ENCODE results near the gene CEMIP2.

DNA sequence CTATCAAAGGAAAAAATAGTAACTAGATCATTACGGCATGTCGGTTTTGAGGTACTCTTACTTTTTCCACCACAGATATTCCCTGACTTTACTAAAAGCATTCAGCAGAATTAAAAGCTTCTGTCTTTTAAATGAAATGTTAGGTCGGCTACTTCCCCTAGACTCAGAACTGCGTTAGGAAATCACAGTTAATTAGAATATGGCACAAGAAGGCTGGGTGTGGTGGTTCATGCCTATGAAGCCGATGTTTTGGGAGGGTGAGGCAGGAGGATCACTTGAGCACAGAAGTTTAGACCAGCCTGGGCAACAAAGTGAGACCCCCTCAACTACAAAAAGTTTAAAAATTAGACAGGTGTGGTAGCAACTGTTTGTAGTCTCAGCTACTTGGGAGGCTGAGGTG lies 24.4 kb downstream of the CEMIP2 start:
- TF ChIP-seq, protein P1, sequence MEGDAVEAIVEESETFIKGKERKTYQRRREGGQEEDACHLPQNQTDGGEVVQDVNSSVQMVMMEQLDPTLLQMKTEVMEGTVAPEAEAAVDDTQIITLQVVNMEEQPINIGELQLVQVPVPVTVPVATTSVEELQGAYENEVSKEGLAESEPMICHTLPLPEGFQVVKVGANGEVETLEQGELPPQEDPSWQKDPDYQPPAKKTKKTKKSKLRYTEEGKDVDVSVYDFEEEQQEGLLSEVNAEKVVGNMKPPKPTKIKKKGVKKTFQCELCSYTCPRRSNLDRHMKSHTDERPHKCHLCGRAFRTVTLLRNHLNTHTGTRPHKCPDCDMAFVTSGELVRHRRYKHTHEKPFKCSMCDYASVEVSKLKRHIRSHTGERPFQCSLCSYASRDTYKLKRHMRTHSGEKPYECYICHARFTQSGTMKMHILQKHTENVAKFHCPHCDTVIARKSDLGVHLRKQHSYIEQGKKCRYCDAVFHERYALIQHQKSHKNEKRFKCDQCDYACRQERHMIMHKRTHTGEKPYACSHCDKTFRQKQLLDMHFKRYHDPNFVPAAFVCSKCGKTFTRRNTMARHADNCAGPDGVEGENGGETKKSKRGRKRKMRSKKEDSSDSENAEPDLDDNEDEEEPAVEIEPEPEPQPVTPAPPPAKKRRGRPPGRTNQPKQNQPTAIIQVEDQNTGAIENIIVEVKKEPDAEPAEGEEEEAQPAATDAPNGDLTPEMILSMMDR (IDR thresholded peaks at IDR 0.05; ENCODE audit: insufficient read depth, low read length, poor library complexity, severe bottlenecking), result no peak
- no peak for TF ChIP-seq EZH2phosphoT487 (conservative IDR thresholded peaks at IDR 0.05; ENCODE audit: low read length)

Measured in SU-DHL-6 (cell line).